Activated T-helper 9 cell treated with anti-CD3 and anti-CD28 coated beads, Interleukin-2, amount 50 U/mL, for 16 hours (primary cell): ENCODE results near the gene JOSD2.

Experiments used
- DNase-seq: peaks from one replicate; pipeline ENCODE4 v3.0.0-alpha.2; 2020; ENCODE audit warnings: low read depth

The JOSD2 gene

DNA sequence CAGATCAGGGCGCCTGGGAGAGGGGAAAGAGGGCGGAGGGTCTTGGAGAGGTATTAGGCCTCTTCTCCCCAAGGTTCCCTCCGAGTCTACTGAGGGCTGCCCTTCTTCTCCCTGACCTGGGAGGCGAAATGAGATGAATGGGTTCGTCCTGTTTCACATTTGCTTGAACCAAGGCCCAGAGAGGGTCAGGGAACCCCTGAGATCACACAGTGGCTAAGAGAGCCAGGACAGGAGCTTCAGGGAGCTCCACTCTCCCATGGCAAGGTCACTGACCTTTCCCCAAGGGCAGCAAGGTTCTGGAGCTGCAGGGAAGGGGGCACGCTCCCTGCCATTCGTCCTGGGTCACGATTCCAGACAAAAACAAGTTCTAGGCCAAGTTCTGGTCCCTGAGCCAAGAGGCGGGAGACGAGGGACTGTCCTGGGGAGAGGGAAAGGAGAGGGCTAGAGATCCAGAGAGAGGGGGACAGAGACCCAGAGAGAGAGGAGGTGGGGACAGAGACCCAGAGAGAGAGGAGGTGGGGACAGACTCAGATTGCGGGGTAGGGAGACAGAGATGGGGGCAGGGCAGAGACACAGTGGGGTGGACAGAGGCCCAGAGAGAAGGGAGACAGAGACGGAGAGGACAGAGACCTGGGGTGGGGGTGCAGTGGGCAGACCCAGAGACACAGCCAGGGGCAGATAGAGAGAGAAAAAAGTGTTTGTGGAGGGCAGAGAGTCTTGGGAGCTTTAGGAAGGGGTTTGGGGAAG, 2.2 kb upstream of the JOSD2 start:
- DNase-seq, result no peak

DNA sequence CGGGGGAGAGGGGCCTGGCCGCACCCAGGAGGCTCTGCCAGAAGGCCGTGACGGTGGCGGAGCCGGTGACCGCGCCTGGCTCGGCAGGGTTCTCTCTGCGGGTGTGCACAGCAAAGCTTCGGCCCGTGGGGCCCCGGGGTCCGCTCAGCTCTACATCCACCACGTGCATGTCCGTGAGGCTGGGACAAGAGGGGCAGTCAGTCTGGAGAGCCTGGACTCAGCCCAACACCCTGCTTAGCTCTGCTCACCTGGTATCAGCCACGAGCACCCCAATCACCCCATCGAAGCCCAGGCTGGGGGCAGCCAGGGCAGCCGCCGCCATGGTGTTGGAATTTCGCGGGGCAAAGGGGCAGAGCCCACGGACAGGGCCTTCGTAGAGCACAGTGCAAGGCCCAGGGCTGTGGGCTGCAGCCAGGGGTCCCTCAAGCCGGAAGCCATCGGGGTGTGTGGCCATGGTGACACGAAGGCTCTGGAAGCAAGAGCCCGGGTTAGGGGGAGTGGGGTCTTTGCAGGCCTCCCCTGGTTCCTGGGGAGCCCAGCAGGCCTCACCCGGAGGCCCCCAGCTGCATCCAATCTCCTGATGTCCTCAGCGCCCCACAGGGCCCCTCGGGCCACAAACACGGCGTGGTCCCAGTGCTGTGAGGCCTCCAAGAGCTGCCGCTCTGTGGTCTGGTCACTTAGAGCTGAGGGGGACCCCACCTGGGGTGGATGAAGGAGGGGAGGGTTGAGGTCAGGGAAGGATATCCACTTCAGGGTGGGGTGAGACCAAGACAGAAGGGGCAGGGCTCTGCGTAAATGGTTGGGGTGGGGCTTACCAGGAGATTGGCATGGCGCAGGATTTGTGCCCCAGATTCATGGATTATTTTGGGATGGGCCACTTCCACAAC, 1.4 kb upstream of the JOSD2 start:
- DNase-seq, result no peak

- no peak for DNase-seq
These were observed 307 bp downstream of the JOSD2 start for GRCh38 chr19:50510700-50511068.

DNA sequence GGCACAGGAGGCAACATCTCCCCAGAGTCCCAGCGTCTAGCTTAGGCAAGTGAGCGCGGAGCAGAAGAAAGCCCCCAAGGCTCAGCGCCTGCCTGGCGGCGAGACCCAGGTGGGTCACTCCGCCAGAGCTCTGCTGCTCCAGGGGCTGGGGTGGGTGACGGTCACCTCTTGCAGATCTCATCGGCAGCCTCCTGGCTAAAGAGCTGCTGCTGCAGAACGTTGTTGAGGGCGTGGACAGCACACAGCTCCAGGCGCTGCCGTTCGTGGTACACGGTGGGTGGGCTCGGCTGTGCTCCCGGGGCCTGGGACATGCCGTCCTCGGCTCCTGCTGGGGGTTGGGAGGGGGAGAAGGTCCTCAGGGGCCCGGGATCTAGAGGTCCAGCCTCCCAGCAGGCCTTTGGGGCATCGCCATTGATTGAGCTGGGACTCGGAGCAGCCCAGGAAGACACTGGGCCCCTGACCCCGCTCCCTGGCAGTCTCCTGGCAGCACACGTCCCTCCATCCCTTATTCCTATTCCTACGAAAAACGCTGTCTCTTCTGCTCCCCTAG, 795 bp downstream of the JOSD2 start:
- no peak for DNase-seq

GRCh38 chr19:50509366-50509765, 1.6 kb downstream of the JOSD2 start:
- no peak for DNase-seq

GRCh38 chr19:50508843-50509190, 2.2 kb downstream of the JOSD2 start:
- DNase-seq, result no peak

- DNase-seq, result no peak
These were observed 3.6 kb downstream of the JOSD2 start for GRCh38 chr19:50507376-50507775.

DNA sequence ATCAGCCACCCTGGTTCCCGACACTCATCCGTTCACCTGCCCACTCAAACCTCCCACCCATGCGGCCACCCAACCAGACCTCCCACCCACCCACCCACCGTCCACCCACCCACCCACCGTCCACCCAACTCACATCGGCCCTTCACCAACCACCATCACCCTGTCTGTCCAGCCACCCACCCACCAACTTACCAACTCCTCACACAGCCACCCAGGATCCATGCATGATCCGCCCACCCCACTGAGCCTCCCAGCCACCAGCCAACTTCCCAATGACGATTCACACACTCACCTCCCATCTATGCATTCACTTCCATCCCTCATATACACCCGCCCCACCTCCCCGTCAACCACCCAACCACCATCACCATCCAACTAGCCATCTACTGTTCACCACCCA, 4.3 kb downstream of the JOSD2 start:
- no peak for DNase-seq

DNA sequence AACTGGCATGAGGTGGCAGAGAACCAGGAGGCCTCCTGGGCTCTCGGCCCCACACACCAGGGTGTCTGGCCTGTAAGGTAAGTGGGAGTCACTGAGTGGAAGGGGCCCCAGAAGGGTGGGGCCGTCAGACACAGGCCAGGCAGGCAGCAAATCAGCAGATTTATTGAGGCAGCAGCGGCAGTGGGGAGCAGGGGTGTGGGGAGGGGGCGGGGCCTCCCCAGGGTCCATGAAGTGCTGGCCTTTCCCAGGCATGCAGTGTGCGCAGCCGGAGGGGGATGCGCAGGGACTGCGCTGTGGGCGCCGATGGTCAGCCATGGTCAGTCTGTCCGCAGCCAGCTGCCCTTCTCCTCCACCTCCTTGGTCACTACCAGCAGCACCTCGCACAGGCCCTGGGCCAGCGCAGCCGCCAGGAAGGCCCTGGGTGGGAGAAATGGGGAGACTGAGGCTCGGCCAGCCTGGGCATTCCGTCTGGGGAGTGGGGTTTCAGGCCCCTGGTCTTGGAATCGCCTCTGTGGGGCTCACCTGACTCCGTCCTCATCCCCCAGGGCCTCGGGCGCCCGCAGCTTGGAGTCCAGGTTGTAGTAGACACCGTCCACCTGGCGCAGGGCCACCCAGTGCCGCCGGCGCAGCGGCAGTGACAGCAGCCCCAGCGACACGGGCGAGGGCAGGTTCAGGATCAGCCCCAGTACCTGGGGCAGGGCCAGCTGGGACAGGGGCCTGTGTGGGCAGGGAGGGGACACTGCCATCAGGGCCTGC, 5.0 kb downstream of the JOSD2 start:
- DNase-seq, result no peak

DNA sequence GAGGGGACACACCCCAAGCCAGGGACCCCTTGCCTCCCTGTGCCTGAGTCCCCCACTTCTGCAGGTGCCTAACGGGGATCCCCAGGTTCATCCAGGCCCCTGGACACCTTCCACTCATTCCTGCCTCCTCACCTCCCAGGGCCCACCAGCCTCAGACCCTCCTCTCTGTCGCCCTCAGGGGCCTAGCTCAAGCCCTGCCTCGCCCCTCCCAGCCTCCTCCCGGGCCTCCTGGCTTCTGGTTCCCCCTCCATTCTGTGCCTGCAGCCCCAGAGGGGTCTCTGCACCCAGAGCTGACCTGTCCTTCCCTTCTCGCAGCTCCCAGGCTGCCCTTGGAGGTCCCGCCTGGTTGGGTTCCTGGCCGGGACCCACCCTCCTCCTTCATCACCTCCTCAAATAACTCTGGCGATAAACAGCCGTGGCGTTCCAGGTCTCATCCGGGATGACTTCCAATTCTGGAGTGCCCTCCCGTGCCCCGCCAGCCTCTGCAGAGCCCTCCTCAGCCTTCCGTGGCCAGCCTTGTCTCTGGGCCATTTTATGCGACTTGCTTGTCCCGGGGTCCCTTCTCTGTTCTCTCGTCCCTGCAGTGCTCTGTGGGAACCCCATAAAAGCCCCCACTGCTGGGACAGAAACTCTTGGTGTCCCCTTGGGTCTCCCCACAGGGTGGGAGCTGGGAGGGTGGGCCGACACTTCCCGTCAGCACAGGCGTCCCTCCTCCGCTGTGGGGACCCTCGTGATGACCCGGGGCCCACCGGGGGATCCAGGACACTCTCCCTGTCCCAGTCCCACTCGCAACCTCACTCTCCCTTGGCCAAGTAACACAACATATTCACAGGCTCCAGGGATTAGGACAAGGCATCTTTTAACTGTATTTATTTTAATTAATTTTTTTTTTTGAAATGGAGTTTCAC, 9.2 kb downstream of the JOSD2 start:
- no peak for DNase-seq

DNA sequence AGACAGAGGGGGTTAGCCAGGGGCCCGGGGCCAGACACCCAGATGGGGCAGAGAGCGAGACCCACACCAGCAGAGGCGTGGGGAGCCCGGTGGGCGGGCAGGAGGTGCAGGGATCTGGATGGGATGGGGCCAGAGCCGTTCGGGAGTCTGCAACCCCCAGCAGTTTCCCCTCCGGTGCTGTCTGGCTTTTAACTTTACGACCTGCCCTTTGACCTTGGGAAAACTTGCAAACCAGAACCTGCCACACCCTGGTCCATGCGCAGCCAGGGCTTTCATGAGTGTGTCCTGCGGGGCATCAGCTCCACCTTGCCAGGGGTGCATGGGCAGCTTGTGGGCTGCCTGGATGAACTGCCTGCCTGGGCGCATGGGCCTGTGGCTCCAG, 9.8 kb downstream of the JOSD2 start:
- DNase-seq, result no peak

GRCh38 chr19:50500753-50501151, 10.2 kb downstream of the JOSD2 start:
- no peak for DNase-seq

- no peak for DNase-seq
These were observed 10.8 kb downstream of the JOSD2 start for GRCh38 chr19:50500060-50500752.

DNA sequence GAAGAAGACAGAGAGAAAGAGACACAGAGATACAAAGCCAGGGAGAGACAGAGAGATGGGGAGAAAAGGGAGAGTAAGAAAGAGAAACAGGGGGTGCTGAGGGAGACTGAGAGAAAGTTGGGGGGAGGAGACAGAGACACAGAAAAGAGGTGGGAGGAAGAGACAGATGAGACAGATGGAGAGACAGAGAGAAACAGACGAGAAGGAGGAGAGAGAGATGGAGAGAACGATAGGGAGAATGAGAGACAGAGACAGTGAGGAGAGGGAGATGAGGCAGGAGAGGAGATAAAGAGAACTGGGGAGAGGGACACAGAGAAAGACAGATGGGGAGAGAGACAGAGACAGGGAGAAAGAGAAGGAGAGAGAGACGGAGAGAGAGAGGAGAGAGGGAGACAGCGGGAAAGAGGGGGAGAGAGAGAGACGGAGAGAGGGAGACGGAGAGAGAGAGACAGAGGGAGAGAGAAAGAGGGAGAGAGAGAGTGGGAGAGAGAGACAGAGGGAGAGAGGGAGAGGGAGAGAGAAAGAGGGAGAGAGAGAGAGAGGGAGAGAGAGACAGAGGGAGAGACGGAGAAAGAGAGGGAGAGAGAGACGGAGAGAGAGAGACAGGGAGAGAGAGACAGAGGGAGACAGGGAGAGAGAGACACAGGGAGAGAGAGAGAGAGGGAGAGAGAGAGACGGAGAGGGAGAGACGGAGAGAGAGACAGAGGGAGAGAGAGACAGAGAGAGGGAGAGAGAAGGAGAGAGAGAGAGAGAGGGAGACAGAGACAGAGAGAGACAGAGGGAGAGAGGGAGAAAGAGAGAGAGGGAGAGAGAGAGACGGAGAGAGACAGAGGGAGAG, 12.6 kb downstream of the JOSD2 start:
- no peak for DNase-seq

- DNase-seq, result no peak
These were observed 14.0 kb downstream of the JOSD2 start for GRCh38 chr19:50497022-50497405.

GRCh38 chr19:50496189-50497021, 14.6 kb downstream of the JOSD2 start:
- no peak for DNase-seq

DNA sequence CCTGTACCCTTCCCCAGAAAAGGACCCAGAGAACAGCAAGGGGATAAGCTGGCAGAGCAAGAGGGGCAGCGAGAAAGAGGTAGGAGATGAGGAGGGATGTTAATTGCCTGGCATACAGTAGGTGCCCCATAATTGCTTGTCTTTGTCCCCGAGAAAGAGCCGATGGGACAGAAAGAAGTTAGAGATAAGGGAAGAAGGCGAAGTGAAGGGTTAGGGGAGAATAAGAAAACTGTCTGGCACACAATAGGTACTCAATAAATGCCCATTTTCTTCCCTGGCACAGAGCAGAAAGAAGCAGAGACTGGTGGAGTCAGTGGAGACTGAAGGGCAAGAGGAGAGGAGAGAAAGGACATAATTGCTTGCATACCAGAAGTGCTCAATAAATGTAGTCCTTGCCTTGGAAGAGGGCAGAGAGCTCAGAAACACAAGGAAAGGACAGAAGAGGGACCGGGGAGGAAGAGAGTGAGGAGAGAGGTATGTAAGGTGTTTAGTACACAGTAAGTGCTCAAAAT, 15.9 kb downstream of the JOSD2 start:
- no peak for DNase-seq

GRCh38 chr19:50494186-50495019, 16.6 kb downstream of the JOSD2 start:
- DNase-seq, result no peak
